GM21526 (cell line): Measurements from ENCODE around the gene GSTM2.

Experiments used
- ATAC-seq: cut with Tn5 transposase; IDR thresholded peaks from one replicate; pipeline ENCODE4 v1.9.1; 2021; ENCODE audit warnings: moderate library complexity; ENCODE audit not compliant: unreplicated experiment, low FRiP score

GSTM2 gene

GRCh38 chr1:109712321-109712864 is 44.5 kb downstream of the GSTM2 start:
- ATAC-seq, result no peak

GRCh38 chr1:109713636-109714035 is 45.8 kb downstream of the GSTM2 start:
- ATAC-seq, result no peak

GRCh38 chr1:109714661-109715372 is 47.0 kb downstream of the GSTM2 start:
- no peak for ATAC-seq

DNA sequence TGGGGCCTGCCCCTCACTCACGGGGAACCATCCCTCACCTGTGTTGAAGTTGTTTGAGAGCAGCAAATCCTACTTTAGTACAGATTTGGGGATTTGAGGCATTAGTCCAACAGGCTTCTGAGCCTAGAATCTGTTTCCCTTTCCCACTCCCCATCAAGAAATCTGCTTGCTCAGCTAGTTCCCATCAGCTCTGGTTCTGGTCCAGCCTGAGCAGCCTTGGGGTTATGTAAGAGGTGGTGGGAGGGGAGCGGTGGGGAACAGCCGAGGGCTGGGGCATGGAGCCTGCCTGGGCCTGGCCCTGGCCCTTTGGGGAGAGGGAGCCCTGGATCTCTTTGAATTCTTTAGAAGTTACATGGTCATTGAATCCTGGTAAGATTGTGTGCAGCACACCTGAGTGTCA is 48.3 kb downstream of the GSTM2 start:
- no peak for ATAC-seq

DNA sequence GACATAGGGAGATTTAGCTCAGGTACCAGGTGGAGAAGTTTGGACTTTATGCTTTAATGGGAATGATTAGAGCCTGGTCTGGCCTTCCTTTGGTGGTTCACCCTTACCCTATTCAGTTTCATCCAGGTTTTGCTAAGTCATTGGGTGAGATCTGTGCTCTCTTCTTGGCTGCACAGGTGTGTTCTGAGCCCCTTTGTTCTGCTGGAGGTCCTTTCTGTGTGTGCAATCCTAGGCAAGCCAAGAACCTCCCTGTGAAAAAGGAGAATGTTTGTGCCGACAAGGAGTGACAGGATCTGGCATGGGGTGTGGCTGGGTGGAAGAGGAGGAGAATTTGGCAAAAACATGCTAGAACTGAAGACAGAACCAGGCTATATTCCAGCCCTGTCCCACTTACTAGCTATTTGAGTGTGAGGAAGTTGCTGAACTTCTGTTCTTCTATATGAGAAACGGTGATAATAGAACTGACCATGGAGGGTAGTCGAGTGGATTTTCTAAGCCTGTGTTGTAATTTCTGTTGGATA is 48.8 kb downstream of the GSTM2 start:
- no peak for ATAC-seq

- ATAC-seq, result no peak
These were observed 49.9 kb downstream of the GSTM2 start for GRCh38 chr1:109717729-109718128.

DNA sequence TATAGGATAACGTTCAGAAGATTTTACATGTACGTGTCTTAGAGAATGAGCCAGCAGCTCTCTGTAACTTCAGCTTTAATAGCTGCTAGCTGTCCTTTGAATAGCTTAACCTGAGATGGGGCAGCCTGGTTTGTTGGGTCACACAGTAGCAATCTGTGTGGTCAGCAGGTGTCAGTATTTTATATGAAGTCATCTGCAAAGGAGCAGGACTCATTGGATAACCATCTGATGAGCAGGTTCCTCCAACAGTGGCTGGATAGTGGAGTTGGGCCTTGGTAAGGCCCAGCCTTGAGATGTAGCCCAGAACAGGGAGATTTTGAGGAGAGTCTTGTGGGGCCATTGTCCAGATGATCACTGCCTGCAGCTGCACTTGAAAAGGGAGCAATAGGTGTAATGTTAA is 50.6 kb downstream of the GSTM2 start:
- ATAC-seq, result no peak

DNA sequence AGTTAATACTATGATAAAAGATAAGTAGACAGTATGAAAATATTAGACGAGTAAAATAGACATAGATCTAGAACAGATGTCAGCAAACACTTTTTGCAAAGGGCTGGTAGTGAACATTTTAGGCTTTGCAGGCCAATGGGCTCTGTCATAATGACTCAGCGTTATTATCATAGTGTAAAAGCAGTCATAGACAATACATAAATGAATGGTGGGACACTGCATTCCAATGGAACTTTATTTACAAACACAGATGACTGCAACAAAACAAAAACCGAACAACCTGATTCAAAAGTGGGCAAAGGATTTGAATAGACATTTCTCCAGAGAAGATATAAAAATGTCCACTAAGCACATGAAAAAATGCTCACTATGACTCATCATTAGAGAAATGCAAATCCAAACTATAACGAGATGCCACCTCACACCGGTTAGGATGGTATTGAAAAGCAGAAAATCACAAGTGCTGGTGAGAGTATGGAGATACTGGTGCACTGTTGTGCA is 51.5 kb downstream of the GSTM2 start:
- ATAC-seq, result no peak

DNA sequence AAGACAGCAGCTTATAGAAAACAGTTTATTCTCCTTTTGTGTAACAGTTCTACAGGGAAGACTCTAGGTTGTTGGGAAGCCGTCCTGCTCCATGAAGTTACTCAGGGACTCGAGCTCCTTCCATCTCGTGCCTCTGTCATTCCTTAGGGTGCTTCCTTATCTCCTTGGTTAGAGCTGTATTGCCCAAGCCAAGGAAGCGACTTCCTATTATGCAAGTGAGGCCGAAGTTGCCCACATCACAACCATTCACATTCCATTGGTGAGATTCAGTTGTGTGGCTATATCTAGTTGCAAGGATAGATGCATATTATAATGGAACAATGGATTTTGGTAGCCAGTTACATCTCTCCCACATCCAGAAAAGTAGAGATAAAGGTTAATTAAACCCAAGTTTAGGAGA is 53.2 kb downstream of the GSTM2 start:
- no peak for ATAC-seq

GRCh38 chr1:109721971-109722370 is 54.1 kb downstream of the GSTM2 start:
- no peak for ATAC-seq

DNA sequence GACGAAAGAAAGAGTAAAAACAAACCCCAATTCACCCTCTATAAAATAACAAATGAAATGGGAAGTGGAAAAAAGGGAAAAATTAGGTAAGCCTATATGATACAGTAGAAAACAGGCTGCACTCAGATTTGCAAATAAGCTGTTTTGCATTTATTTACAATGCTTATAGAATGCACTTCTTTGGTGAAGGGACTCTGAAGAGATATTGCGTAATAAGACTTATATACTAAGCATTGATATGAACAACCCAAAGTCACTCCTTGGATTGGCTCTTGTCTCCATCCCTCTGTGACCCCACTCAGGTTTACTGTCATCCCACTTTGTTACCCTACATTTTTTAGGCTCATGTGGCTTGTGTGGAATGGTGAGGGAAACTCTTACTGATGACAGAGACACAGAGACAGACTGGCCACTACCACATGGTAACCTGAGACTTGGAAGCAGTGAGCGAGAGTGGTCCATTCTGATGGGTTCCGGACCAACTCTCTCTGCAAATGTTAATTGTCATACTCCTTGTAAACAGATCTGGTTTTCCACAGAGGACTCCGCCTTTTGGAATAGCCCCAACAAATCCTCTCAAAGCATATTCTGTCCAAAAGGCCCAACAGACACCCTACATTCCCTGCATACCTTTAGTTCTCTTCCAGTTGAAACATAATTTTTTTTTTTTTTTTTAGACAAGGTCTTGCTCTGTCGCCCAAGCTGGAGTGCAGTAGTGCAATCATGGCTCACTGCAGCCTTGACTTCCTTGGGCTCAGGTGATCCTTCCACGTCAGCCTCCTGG is 55.2 kb downstream of the GSTM2 start:
- no peak for ATAC-seq
